NCI-H2081 treated with DMSO at 0.1 percent for 48 hours (cell line): ENCODE measurements around the gene IL32.
A peak's percentile ranks its signal among the peaks of the same experiment; 100 is the strongest.

ENCODE experiments used
- DNase-seq: peaks from one replicate; lab custom pipeline; 2025; lab: John Stamatoyannopoulos, UW

IL32 gene, protein sequence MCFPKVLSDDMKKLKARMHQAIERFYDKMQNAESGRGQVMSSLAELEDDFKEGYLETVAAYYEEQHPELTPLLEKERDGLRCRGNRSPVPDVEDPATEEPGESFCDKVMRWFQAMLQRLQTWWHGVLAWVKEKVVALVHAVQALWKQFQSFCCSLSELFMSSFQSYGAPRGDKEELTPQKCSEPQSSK

GRCh38 chr16:3065069-3065741 is at the start of gene IL32:
TSS of gene IL32 (plus strand) at chr16:3065640. CDS start at chr16:3065812, 172 bp downstream.
- DNase-seq, result no peak

GRCh38 chr16:3015865-3016521 is 49.4 kb upstream of the IL32 start:
- no peak for DNase-seq

GRCh38 chr16:3017344-3017743 is 48.1 kb upstream of the IL32 start:
- no peak for DNase-seq

DNA sequence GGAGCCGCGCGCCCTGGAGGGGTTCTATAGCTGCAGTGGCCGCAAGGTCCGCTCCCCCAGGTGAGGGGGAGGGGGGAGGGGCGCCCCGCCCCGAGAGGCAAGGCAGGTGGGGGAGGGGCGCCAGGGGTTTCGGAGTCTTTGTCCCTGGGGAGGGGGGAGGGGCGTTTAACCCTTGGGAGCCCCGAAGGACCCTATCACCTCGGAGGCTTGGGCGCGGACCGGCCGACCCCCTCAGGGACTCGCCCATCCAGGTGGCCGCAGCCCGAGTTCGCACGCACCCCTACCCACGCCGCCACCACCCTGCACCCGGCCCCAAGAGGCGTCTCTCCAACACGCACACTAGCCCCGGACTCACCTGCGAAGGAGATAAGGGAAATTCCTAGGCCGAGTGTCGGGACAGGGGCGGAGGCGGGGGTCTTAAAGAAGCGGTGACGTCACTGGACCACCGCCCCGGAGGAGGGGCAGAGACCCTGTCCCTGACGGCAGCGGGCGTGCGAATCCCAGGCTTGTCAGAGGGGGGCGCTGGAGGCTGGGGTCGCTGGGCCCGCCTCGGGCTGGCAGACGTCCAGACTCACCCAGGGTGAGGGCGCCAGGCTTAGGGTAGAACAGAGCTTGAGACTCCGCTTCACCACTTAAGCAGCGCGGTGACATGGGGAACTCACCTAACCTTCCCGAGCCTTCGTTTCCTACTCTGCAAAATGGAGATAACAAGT is 47.5 kb upstream of the IL32 start, which contains the start of gene CLDN6:
TSS of gene CLDN6 (minus strand) at position 390 of the 713 bp plus-strand sequence. CDS start 2,162 bp downstream, outside the sequence.
- no peak for DNase-seq

- DNase-seq, result no peak
Measured at GRCh38 chr16:3019594-3020246, 45.7 kb upstream of the IL32 start.

- no peak for DNase-seq
Measured at GRCh38 chr16:3020247-3020603, 45.2 kb upstream of the IL32 start, which contains the start of gene TNFRSF12A. TSS of gene TNFRSF12A (plus strand) at chr16:3020368. CDS start at chr16:3020398, 30 bp downstream.

DNA sequence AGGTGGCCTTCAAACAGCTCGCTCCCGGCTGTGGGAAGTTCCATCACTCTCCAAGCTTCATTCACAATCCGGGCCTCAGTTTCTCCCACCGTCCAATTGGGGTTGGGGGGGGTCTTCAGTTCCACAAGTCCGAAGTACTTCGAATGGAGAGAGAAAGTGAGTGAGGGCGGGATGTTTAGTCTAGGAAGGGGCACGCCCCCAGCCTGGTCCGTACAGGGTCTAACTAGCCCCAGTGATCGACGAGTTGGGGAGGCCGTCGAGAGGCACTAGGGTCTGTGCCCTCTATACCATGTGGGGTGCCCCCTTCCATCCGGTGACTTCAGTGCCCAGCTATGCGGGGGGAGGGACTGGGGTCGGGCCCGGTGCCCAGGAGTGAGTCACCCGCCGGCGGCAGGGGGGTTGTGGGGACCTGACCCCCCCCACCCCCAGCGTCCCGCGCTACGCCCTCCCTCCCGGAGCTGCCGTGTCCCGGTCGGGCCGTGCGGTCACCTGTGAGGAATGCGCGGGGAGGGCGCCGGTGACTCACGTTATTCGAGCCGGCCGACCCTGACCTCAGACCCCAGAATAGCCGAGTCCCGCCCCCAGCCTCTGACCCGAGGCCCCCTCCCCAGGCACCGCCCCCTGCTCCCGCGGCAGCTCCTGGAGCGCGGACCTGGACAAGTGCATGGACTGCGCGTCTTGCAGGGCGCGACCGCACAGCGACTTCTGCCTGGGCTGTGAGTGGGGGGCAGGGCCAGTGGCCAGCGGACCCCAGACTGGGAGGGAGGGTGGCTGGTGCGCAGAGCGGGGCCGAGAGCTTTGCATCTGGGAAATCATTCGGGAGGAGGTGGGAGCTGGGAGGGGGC is 44.6 kb upstream of the IL32 start:
- DNase-seq, result no peak

DNA sequence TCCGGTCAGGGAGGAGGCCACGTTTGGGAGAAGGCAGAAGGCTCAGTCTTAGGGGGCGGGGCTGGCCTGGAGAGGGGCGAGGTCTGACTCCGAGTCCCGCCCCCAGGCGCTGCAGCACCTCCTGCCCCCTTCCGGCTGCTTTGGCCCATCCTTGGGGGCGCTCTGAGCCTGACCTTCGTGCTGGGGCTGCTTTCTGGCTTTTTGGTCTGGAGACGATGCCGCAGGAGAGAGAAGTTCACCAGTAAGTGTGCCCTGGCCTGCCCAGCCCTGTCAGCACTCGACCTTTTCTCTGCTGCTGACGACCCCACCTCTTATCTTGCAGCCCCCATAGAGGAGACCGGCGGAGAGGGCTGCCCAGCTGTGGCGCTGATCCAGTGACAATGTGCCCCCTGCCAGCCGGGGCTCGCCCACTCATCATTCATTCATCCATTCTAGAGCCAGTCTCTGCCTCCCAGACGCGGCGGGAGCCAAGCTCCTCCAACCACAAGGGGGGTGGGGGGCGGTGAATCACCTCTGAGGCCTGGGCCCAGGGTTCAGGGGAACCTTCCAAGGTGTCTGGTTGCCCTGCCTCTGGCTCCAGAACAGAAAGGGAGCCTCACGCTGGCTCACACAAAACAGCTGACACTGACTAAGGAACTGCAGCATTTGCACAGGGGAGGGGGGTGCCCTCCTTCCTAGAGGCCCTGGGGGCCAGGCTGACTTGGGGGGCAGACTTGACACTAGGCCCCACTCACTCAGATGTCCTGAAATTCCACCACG is 43.8 kb upstream of the IL32 start:
- DNase-seq, result no peak

- DNase-seq, result no peak
Measured at GRCh38 chr16:3022208-3022683, 43.2 kb upstream of the IL32 start.

DNA sequence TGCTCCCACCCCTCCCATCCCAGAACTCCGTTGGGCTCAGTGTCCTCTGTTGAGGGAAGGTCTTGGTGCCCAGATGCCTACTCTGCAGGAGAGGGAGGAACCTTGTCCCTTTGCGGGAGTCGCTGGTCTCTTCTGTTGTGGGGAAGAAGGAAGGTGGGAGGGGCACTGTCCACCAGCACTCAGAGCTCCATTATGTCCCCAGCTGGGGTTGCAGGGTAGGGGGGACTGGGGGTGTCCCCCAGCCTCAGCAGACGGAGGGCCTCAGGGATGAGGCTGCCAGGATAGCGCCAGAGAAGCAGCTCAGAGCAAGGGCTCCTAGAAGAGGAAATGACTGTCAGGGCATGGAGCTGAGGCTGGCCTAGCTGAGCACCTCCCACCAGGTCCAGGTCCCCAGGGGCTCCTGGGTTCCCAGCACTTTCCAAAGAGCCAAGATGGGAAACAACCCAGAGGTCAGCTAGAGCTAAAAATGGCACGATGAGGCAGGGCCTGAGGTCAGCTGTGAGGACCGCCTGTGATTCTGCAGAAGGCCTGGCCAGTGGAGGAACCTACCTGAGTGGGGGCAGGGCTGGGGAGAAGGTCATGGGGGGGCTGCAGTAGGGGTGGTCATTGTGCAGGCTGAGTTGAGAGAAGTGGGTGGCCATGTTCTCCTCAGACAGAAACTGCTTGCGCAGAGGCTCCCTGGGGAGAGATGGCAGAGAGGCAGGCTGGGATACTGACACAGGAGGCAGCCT is 42.6 kb upstream of the IL32 start:
- no peak for DNase-seq

- DNase-seq, result no peak
Measured at GRCh38 chr16:3023415-3023668, 42.1 kb upstream of the IL32 start.

DNA sequence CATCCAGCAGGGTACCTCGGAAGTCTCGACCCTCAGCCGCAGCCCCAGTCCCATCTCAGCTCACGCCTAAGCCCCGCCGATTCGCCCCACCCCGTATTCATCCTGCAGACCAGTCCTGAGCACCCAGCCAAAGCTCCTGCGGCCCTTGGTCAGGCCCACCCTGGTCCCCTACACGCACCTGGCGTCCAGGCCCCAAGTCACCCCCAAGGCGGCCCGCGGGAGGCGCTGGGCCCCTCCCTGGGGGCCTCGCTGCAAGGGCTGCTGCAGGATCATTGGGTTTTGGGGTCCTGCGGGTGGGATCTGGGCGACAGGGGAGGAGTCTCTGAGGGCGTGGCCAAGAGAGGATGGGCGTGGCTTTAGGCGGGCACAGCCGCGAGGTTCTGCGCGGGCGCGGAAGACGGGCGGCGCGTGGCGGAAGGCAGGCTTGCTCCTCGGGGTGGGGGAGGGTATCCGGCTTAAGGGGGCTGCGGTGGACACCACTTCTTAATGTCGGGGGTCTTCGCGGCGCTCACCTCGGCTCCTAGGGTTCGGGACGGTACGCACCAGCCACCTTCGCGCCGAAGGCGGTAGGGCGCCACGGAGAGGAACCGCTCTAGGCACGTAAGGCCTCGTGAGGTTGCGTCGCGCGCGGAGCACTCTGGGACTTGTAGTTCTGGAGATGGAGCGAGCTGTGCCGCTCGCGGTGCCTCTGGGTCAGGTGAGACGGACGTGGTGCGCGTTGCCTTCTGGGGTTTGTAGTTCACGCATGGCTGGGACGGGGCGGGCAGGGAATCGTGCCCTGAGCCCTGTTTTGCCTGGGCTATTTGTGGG is 41.6 kb upstream of the IL32 start, which contains the start of the genes HCFC1R1 and THOC6:
TSS of gene HCFC1R1 (minus strand) at position 274 of the 810 bp plus-strand sequence. CDS start at position 273, 1 bp downstream.
TSS of gene THOC6 (plus strand) at position 367 of the 810 bp plus-strand sequence. CDS start at position 659, 292 bp downstream.
- DNase-seq, result peak; percentile 82

DNA sequence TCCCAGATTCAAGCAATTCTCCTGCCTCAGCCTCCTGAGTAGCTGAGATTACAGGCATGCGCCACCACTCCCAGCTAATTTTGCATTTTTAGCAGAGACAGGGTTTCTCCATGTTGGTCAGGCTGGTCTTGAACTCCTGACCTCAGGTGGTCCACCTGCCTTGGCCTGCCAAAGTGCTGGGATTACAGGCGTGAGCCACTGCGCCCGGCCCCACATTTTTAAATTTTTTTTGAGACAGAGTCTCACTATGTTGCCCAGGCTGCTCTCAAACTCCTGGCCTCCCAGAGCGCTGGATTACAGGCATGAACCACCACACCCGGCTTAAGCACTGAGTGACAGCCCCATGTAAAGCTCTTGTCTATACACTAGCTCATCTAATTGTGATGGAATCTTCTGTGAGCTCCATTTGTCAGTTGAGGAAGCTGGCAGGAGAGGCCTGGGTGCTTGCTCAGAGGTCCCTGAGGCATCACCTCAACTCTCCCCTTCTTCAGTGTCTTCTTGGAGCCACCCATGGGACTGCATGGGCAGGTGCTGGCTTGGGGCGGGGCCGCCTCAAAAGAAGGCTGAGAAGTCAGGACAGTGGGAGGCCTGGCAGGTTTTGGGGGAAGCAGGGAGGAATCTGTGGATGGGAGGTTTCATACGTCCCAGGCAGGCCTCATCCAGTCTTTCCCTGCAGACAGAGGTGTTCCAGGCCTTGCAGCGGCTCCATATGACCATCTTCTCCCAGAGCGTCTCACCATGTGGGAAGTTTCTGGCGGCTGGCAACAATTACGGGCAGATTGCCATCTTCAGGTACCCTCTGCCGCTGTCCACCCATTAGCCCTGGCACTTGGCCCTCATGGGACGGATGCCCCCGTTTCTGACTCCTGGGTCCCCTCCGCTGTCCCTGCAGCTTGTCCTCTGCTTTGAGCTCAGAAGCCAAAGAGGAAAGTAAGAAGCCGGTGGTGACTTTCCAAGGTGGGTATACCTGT is 40.1 kb upstream of the IL32 start:
- DNase-seq, result no peak

DNA sequence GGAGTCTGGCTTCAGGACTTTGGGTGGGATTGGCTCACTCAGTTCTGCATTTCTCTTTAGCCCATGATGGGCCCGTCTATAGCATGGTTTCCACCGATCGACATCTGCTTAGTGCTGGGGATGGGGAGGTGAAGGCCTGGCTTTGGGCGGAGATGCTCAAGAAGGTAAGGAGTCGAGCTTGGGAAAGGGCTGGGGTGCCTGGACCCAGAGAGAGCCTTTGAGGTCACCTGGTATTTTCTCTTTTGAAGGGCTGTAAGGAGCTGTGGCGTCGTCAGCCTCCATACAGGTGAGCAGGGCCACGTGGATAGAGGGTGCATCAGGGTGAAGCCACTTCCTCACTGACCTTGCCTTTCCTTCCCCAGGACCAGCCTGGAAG is 39.4 kb upstream of the IL32 start:
- no peak for DNase-seq

GRCh38 chr16:3026609-3027488 is 38.6 kb upstream of the IL32 start:
- DNase-seq, result no peak

DNA sequence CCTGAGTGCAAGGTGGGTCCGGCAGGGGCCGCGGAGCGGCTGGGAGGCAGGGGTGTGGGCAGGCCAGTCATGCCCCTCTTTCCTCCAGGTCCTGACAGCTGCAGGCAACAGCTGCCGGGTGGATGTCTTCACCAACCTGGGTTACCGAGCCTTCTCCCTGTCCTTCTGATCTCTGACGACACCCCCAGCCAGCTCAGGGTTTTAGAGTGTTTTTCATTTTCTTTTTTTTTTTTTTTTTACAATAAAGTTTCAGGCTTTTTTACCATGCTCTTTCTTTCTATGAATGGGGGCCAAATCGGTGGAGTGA is 38.0 kb upstream of the IL32 start:
- DNase-seq, result no peak
